ENCODE measurements around the gene CFAP91. TPM values are rescaled to one million over a fixed set of nuclear protein-coding genes. Genes with fewer than 3 reads are reported as not detected.

Gene CFAP91
- total and polyA plus RNA-seq, 9 of the 15 experiments (the other 6 are each of a cell fraction or from before 2014, with no cell fraction given), result not detected

- intact Hi-C loops (cut with micrococcal nuclease) (no loop called here), in situ Hi-C loops (cut with MboI) (no loop called here)
- Histone ChIP-seq H3K4me3 (no peak overlapping the region), H2AFZ (ENCODE audit: low read depth, low read length) (peak overlapping the region; percentile 87), H3K9ac (ENCODE audit: insufficient read depth in 1 of 2, low read depth in 2 of 2, low read length in 2 of 2) (no peak overlapping the region), H3K4me1 (replicated peaks in 1 of 2; ENCODE audit: control insufficient read depth in 2 of 2, insufficient read depth in 2 of 2, low read length in 2 of 2) (peaks cover 0 to 11% of the 10 kb centered on the region in 2 experiments; a peak in 3 of 5 replicates), H3K79me2 (ENCODE audit: control insufficient read depth, insufficient read depth, low read length) (no peaks in the 10 kb centered on the region), H3K27ac (ENCODE audit: extremely low read depth, low read depth, low read length) (peak overlapping the region; percentile 44; the same call in 1 of the 3 replicates), H3K36me3 (ENCODE audit: control insufficient read depth, insufficient read depth, low read length) (peaks cover 6% of the 10 kb centered on the region; the same call in 2 of the 3 replicates), H3K9me3 (replicated peaks; ENCODE audit: control insufficient read depth, insufficient read depth, low read depth, low read length) (no peaks in the 10 kb centered on the region), H3K27me3 (ENCODE audit: control insufficient read depth in 2 of 2, insufficient read depth in 2 of 2, low read length in 2 of 2) (no peaks in the 10 kb centered on the region), H3K9me1 (ENCODE audit: control insufficient read depth, insufficient read depth, low read length) (no peaks in the 10 kb centered on the region), H4K20me1 (replicated peaks; ENCODE audit: control insufficient read depth, insufficient read depth, low read length) (no peaks in the 10 kb centered on the region), H3K4me2 (ENCODE audit: insufficient read depth, low read length) (no peak overlapping the region)
- peak in 1 of 4 experiments; percentile 42 for DNase-seq (ENCODE audit: extremely low read depth in 1 of 4, low spot score in 3 of 4)
- no peak for FAIRE-seq
- WGBS (ENCODE audit: insufficient coverage, low coverage, missing lambda C conversion rate), result 9% methylated on average over 4 of the region's 4 CpGs
- CTCF ChIA-PET (ENCODE audit: low intra/inter-chr PET ratio), result no interaction called here
- POLR2A ChIA-PET, result interaction anchor here (0.7 kb wide), 1 partner anchor 11 kb away, joined by 3 read pairs; no protein-coding TSS in a partner anchor
- BruUV-seq (replicated peaks), result no TSS peak
- peak; percentile 78 for ATAC-seq
- TF ChIP-seq ZNF696 (CRISPR knock-in tag; conservative IDR thresholded peaks at IDR 0.05) (no peak), HINFP (tag; conservative IDR thresholded peaks at IDR 0.05; ENCODE audit: low read depth) (no peak; the same call in 1 of the 2 replicates), SRSF7 (optimal IDR thresholded peaks at IDR 0.05; ENCODE audit: low read depth, low read length) (no peak), ZNF707 (CRISPR knock-in tag; conservative IDR thresholded peaks at IDR 0.05) (no peak), DLX4 (CRISPR knock-in tag; IDR thresholded peaks at IDR 0.05) (no peak), ZSCAN32 (CRISPR knock-in tag; IDR thresholded peaks at IDR 0.05) (no peak), DMBX1 (CRISPR knock-in tag; IDR thresholded peaks at IDR 0.05; ENCODE audit: borderline replicate concordance) (no peak), ZNF584 (CRISPR knock-in tag; IDR thresholded peaks at IDR 0.05; ENCODE audit: low read depth) (no peak), NR2C2 (CRISPR knock-in tag; IDR thresholded peaks at IDR 0.05) (no peak), NR2C2 (tag; IDR thresholded peaks at IDR 0.05) (peak; percentile 53), XRCC3 (IDR thresholded peaks at IDR 0.05) (no peak), ZNF766 (CRISPR knock-in tag; conservative IDR thresholded peaks at IDR 0.05) (no peak), CREM (IDR thresholded peaks at IDR 0.05; ENCODE audit: low read depth) (peak; percentile 36; the same call in 1 of the 2 replicates), IRF2 (CRISPR knock-in tag; IDR thresholded peaks at IDR 0.05) (no peak), FUS (optimal IDR thresholded peaks at IDR 0.05; ENCODE audit: low read depth, low read length) (no peak), ZNF445 (CRISPR knock-in tag; IDR thresholded peaks at IDR 0.05; ENCODE audit: low read depth) (no peak), POLR2H (tag; IDR thresholded peaks at IDR 0.05; ENCODE audit: low read depth) (peak; percentile 31; the same call in 1 of the 2 replicates)
- TF ChIP-seq, protein P1, sequence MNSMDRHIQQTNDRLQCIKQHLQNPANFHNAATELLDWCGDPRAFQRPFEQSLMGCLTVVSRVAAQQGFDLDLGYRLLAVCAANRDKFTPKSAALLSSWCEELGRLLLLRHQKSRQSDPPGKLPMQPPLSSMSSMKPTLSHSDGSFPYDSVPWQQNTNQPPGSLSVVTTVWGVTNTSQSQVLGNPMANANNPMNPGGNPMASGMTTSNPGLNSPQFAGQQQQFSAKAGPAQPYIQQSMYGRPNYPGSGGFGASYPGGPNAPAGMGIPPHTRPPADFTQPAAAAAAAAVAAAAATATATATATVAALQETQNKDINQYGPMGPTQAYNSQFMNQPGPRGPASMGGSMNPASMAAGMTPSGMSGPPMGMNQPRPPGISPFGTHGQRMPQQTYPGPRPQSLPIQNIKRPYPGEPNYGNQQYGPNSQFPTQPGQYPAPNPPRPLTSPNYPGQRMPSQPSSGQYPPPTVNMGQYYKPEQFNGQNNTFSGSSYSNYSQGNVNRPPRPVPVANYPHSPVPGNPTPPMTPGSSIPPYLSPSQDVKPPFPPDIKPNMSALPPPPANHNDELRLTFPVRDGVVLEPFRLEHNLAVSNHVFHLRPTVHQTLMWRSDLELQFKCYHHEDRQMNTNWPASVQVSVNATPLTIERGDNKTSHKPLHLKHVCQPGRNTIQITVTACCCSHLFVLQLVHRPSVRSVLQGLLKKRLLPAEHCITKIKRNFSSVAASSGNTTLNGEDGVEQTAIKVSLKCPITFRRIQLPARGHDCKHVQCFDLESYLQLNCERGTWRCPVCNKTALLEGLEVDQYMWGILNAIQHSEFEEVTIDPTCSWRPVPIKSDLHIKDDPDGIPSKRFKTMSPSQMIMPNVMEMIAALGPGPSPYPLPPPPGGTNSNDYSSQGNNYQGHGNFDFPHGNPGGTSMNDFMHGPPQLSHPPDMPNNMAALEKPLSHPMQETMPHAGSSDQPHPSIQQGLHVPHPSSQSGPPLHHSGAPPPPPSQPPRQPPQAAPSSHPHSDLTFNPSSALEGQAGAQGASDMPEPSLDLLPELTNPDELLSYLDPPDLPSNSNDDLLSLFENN (IDR thresholded peaks at IDR 0.05; ENCODE audit: low read depth in 2 of 2, low read length in 2 of 2), result peak in 1 of 2 experiments; percentile 58; a peak in 1 of 4 replicates
These were observed 37.9 kb upstream of the CFAP91 start for GRCh38 chr3:119664850-119665379.
